ENCODE measurements around the gene E2F1.

Gene E2F1

DNA sequence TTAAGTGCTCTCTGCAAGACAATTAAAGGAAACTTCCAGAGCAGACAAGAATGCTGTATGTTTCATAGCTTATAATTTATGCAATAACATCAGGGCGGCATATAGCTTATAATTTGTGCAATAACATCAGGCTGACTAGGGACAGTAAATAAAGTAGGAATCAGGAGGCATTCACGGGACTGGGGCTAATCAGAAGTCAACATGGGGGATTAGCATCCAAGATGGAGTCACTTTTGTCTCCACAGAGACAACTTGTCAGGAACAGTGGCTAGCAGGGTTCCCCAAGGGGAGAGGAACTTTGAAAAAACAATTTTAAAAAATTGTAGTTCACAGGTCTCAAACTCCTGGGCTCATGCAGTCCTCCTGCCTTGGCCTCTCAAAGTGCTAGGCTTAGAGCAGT lies 42.3 kb upstream of the E2F1 start:
- no peak for ATAC-seq
- TF ChIP-seq ZFP30 (CRISPR knock-in tag; IDR thresholded peaks at IDR 0.05), result no peak
- TF ChIP-seq GLIS3 (CRISPR knock-in tag; IDR thresholded peaks at IDR 0.05), result no peak
- TF ChIP-seq RARB (CRISPR knock-in tag; IDR thresholded peaks at IDR 0.05), result no peak
- TF ChIP-seq ZNF70 (CRISPR knock-in tag; IDR thresholded peaks at IDR 0.05), result no peak
- no peak for TF ChIP-seq ARNTL (CRISPR knock-in tag; IDR thresholded peaks at IDR 0.05; ENCODE audit: borderline replicate concordance, low read depth)
- TF ChIP-seq ZFP3 (CRISPR knock-in tag; IDR thresholded peaks at IDR 0.05), result no peak
- no peak for TF ChIP-seq ZNF8 (CRISPR knock-in tag; IDR thresholded peaks at IDR 0.05)
- TF ChIP-seq, protein P1, sequence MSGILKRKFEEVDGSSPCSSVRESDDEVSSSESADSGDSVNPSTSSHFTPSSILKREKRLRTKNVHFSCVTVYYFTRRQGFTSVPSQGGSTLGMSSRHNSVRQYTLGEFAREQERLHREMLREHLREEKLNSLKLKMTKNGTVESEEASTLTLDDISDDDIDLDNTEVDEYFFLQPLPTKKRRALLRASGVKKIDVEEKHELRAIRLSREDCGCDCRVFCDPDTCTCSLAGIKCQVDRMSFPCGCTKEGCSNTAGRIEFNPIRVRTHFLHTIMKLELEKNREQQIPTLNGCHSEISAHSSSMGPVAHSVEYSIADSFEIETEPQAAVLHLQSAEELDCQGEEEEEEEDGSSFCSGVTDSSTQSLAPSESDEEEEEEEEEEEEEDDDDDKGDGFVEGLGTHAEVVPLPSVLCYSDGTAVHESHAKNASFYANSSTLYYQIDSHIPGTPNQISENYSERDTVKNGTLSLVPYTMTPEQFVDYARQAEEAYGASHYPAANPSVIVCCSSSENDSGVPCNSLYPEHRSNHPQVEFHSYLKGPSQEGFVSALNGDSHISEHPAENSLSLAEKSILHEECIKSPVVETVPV (CRISPR knock-in tag; IDR thresholded peaks at IDR 0.05), result no peak

DNA sequence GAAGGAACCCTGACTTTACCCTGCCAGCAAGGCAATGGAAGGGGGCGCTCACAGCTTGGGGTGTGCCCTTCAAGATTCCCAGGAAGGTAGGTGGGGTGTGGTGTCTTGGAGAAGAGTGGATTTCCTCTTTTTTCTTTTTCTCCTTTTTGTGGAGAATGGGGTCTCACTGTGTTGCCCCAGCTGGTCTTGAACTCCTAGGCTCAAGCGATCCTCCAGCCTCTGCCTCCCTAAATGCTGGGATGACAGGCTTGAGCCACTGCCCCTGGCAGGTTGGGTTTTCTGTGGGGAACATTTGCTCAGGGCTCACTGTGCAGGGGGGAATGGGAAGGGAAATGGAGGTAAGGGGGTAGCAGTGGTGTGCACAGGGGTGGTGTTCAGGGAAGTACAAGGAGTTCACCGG lies 41.6 kb upstream of the E2F1 start:
- no peak for TF ChIP-seq ZC3H10 (CRISPR knock-in tag; IDR thresholded peaks at IDR 0.05)
- no peak for TF ChIP-seq ZFP3 (CRISPR knock-in tag; IDR thresholded peaks at IDR 0.05)
- TF ChIP-seq TOX (CRISPR knock-in tag; IDR thresholded peaks at IDR 0.05; ENCODE audit: borderline replicate concordance), result no peak
- no peak for TF ChIP-seq ESRRG (CRISPR knock-in tag; IDR thresholded peaks at IDR 0.05)
- TF ChIP-seq, protein P2, sequence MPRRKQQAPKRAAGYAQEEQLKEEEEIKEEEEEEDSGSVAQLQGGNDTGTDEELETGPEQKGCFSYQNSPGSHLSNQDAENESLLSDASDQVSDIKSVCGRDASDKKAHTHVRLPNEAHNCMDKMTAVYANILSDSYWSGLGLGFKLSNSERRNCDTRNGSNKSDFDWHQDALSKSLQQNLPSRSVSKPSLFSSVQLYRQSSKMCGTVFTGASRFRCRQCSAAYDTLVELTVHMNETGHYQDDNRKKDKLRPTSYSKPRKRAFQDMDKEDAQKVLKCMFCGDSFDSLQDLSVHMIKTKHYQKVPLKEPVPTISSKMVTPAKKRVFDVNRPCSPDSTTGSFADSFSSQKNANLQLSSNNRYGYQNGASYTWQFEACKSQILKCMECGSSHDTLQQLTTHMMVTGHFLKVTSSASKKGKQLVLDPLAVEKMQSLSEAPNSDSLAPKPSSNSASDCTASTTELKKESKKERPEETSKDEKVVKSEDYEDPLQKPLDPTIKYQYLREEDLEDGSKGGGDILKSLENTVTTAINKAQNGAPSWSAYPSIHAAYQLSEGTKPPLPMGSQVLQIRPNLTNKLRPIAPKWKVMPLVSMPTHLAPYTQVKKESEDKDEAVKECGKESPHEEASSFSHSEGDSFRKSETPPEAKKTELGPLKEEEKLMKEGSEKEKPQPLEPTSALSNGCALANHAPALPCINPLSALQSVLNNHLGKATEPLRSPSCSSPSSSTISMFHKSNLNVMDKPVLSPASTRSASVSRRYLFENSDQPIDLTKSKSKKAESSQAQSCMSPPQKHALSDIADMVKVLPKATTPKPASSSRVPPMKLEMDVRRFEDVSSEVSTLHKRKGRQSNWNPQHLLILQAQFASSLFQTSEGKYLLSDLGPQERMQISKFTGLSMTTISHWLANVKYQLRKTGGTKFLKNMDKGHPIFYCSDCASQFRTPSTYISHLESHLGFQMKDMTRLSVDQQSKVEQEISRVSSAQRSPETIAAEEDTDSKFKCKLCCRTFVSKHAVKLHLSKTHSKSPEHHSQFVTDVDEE (CRISPR knock-in tag; IDR thresholded peaks at IDR 0.05), result no peak
- TF ChIP-seq, protein P1 (CRISPR knock-in tag; IDR thresholded peaks at IDR 0.05), result no peak
- no peak for TF ChIP-seq ZNF8 (CRISPR knock-in tag; IDR thresholded peaks at IDR 0.05)
- TF ChIP-seq, protein P3, sequence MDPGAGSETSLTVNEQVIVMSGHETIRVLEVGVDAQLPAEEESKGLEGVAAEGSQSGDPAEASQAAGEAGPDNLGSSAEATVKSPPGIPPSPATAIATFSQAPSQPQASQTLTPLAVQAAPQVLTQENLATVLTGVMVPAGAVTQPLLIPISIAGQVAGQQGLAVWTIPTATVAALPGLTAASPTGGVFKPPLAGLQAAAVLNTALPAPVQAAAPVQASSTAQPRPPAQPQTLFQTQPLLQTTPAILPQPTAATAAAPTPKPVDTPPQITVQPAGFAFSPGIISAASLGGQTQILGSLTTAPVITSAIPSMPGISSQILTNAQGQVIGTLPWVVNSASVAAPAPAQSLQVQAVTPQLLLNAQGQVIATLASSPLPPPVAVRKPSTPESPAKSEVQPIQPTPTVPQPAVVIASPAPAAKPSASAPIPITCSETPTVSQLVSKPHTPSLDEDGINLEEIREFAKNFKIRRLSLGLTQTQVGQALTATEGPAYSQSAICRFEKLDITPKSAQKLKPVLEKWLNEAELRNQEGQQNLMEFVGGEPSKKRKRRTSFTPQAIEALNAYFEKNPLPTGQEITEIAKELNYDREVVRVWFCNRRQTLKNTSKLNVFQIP (CRISPR knock-in tag; IDR thresholded peaks at IDR 0.05; ENCODE audit: borderline replicate concordance, low read depth), result no peak
- TF ChIP-seq CSDC2 (CRISPR knock-in tag; IDR thresholded peaks at IDR 0.05), result no peak
- TF ChIP-seq PPARA (CRISPR knock-in tag; IDR thresholded peaks at IDR 0.05; ENCODE audit: borderline replicate concordance), result no peak
- TF ChIP-seq ARNTL (CRISPR knock-in tag; IDR thresholded peaks at IDR 0.05; ENCODE audit: borderline replicate concordance, low read depth), result no peak
- ATAC-seq, result no peak

DNA sequence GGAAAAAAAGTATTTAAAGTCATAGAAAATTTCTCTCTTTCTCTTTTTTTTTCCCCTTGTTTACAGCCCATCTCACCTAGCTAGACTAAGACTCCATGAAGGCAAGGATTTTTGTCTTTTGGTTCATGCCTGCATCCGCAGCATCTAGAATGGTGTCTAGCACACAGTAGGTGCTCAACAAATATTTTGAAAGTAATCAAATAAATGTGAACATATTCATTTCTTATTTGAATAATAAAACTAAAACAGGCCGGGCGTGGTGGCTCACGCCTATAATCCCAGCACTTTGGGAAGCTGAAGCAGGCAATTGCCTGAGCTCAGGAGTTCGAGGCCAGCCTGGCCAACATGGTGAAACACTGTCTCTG lies 40.9 kb upstream of the E2F1 start:
- no peak for ATAC-seq
- TF ChIP-seq, protein P3 (CRISPR knock-in tag; IDR thresholded peaks at IDR 0.05; ENCODE audit: borderline replicate concordance, low read depth), result no peak
- TF ChIP-seq TOX (CRISPR knock-in tag; IDR thresholded peaks at IDR 0.05; ENCODE audit: borderline replicate concordance) (no peak), ZFP3 (CRISPR knock-in tag; IDR thresholded peaks at IDR 0.05) (no peak), ZNF70 (CRISPR knock-in tag; IDR thresholded peaks at IDR 0.05) (no peak), ZNF565 (CRISPR knock-in tag; conservative IDR thresholded peaks at IDR 0.05; ENCODE audit: low read depth) (no peak), ZC3H10 (CRISPR knock-in tag; IDR thresholded peaks at IDR 0.05) (no peak), ESRRG (CRISPR knock-in tag; IDR thresholded peaks at IDR 0.05) (no peak), ZNF8 (CRISPR knock-in tag; IDR thresholded peaks at IDR 0.05) (no peak), ARNTL (CRISPR knock-in tag; IDR thresholded peaks at IDR 0.05; ENCODE audit: borderline replicate concordance, low read depth) (no peak), ZFP30 (CRISPR knock-in tag; IDR thresholded peaks at IDR 0.05) (no peak), RARB (CRISPR knock-in tag; IDR thresholded peaks at IDR 0.05) (no peak), GLIS3 (CRISPR knock-in tag; IDR thresholded peaks at IDR 0.05) (no peak), OSR1 (CRISPR knock-in tag; IDR thresholded peaks at IDR 0.05) (no peak)
- TF ChIP-seq, protein P2 (CRISPR knock-in tag; IDR thresholded peaks at IDR 0.05), result no peak
- TF ChIP-seq, protein P4, sequence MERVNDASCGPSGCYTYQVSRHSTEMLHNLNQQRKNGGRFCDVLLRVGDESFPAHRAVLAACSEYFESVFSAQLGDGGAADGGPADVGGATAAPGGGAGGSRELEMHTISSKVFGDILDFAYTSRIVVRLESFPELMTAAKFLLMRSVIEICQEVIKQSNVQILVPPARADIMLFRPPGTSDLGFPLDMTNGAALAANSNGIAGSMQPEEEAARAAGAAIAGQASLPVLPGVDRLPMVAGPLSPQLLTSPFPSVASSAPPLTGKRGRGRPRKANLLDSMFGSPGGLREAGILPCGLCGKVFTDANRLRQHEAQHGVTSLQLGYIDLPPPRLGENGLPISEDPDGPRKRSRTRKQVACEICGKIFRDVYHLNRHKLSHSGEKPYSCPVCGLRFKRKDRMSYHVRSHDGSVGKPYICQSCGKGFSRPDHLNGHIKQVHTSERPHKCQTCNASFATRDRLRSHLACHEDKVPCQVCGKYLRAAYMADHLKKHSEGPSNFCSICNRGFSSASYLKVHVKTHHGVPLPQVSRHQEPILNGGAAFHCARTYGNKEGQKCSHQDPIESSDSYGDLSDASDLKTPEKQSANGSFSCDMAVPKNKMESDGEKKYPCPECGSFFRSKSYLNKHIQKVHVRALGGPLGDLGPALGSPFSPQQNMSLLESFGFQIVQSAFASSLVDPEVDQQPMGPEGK (CRISPR knock-in tag; IDR thresholded peaks at IDR 0.05; ENCODE audit: borderline replicate concordance), result no peak
- TF ChIP-seq, protein P1 (CRISPR knock-in tag; IDR thresholded peaks at IDR 0.05), result no peak

Measured in SK-N-SH treated with all-trans-retinoic acid at 6 μM for 48 hours (cell line).